CD4-positive, alpha-beta T cell treated with Interleukin-2 at 100 ng/mL for 4 hours (primary cell): Measurements from ENCODE around the gene NUDT4B.
"Not testable (repeated sequence)": the region's sequence is repeated elsewhere in the genome, so short reads cannot be mapped to it uniquely, and the experiment has no call there.

ENCODE experiments used
- DNase-seq: peaks from one replicate; pipeline ENCODE4 v3.0.0-alpha.2; 2020; ENCODE audit warnings: low spot score

Gene NUDT4B

DNA sequence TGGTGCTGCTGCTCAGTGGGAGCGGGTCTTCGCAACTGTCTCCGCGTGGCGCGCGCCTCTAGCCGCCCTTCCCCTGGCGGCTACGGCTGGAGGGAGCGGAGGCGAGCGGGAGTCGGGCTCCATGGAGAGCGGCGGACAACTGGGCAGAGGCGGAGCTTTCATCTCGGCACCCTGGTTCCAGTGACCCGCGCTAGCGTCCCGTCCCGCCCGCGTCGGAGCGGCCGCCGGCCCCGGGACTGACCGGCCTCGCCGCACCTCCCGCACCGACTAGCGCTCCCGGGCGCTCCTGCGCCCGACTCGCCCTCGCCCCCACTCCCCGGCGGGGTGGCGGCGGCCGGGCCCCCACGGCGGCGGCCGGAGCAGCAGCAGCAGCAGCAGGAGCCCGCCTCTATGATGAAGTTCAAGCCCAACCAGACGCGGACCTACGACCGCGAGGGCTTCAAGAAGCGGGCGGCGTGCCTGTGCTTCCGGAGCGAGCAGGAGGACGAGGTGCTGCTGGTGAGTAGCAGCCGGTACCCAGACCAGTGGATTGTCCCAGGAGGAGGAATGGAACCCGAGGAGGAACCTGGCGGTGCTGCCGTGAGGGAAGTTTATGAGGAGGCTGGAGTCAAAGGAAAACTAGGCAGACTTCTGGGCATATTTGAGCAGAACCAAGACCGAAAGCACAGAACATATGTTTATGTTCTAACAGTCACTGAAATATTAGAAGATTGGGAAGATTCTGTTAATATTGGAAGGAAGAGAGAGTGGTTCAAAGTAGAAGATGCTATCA, at the start of gene NUDT4B:
Gene NUDT4B, plus strand, starts transcription at position 212 of the 772 bp plus-strand sequence. Its CDS starts 179 bp downstream, at position 391.
- not testable (repeated sequence) for DNase-seq

DNA sequence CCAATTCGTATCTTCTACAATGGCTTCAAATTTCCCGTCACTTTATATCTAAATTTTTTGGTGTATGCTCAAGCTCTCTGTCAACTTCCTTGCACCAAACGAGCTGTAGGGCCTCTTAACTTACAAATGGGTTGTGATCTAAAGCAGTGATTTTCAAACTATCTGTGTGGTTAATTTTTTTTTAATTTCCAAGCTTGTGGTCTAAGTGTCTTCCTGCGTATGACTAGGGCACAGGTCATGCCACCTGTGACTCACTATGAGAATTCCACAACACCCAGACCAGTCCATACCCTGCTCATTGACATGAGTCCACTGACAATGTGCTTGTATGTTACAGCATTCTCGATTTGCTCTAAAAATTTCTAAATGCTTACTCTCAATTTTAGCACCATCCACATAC, 49.2 kb upstream of the NUDT4B start:
- not testable (repeated sequence) for DNase-seq

DNA sequence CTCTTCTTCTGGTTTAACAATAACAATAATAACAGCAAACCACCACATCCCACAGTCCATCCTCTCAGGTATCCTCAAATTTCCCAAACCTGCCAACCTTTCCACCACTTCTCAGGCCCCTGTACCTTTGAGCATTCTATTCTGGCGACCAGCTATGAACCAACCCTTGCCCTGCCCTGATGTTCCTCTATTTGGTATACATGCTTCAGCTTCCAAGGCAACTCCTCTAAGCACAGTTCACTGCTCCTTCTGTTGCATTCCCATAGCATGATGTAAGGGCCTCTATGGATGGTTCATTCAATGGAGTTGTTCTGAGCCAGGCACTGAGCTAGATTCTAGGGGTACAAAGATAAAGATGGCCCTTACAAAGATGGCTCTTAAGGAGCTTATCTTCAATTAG, 46.3 kb upstream of the NUDT4B start:
- DNase-seq: not testable (repeated sequence)

DNA sequence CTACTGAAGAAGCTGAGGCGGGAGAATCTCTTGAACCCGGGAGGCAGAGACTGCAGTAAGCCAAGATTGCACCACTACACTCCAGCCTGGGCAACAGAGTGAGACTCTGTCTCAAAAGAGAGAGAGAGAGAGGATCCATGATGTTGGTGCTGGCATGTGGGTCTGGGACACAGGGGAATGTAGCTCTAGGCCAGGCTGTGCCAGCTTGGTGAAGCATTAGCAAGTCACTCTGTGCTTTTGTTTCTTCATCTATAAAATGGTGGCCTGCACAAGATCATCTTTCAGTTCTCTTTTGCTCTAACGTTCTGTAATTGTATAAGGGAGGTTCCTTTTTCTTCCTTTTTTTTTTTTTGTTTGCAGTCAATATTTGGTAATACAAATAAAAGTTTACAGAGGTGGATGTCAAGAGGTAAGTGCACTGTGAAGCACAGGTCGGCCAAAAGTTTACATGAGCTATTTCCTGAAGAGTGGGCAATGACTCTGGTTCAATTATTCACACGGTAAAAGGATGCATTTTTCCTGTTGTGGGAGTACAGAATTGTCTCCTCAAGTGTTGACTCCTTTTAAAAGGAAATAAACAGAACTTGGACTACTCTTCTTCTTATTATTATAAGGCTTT, 44.5 kb upstream of the NUDT4B start:
- not testable (repeated sequence) for DNase-seq

DNA sequence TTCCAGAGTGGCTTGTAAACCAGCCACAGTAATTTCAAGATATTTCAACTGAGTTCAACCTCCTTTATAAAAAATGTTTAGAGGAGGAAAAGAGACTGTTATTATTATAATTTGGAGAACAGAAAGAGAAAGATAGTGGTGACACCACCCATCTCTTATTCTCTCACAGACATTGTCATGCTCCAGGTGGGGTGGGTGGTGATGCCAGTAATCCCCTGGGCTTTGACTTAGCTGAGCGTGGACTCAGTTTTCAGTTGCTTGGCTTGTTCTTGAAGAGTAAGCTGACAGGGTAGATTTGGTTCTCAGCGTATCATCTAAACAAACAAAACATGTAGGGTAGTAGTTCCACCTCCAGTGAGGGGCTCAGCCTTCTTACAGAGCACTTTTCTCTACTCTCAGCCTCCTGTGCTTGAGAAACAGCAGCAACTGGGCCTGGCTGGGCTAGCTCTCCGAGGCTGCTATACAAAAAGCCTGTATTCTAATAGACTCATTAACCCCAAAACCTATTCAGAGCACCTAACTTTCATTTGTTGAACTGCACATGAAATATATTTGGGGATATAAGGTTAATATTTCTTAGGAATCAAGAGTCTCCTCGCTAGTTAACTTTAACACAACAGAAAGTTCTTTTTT, 43.1 kb upstream of the NUDT4B start:
- not testable (repeated sequence) for DNase-seq

DNA sequence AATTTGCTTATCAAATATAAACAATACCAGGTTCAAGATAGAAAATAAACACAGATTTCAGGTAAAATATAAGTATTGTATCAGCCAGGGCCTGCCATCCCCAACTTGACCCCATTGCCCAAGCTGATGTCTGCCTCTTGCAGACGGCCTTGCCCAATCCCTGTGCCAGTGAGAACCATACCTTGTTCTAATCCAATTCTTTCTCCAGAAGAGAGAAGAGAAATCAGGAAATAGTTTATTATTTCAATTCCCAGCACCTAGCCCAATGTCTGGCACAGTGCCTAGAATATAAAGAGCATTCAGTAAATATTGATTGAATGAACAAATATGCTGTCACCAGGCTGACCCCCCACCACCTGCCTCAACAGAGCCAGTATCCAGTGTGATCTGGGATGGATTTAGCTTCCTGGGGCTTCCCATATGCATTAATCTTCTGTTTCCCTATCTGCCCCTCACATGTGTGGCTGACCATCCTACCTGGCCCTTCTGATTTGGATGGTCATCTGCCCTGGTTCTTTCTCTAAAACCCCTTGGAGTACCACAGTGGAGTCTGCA, 39.7 kb upstream of the NUDT4B start:
- not testable (repeated sequence) for DNase-seq

DNA sequence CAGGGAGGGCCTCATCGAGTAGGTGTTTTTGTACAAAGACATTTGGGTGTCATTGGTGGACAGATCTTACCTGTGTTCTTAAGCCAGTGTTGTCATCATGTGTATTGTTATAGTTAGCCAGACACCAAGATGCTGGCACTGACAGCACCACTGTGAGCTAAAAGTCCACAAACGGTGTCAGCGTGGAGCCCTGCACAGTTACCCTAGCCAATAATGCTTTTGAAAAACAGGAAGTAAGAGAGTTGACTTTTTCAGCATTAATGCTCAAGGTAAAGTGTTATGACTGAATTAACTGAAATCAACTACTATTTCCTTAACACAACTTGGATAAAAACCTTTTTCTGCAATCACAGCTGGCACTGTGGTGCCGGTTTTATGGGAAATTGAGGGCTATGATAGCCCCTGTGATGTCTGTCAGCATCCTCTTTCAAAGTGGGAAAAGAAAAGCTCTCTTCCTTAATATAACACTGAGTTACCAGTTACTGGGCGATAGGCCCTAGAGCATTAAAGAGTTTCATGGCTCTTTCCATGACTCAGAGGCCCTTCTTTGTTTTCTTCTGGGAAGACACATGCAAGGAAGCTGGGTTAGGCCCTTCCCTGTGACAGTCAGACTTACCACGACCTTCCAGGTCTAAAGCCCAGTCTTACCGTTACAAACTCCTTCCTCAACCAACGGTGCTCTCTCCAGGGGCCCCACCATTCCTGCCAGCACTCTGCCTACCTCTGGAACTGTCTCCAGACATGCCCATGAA, 37.6 kb upstream of the NUDT4B start:
- not testable (repeated sequence) for DNase-seq

DNA sequence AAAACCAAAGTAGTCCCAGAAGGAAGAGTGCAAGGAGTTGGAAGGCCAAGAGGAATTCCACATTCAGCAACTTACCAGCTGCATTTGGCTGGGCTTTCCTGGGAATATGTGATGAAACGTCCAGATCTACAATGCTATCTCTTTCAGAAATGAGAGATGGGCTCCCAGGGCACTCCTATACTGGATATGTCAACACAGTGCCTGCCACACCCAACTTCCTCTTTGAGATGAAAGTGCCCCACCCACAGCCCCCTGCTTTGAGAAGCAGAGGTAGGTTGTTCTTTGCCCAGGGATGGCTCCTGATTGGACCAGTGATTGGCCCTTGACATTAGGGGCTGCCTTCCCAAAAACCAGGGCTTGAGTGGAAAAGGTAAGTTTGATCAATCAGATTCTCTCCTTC, 36.2 kb upstream of the NUDT4B start:
- DNase-seq: not testable (repeated sequence)

DNA sequence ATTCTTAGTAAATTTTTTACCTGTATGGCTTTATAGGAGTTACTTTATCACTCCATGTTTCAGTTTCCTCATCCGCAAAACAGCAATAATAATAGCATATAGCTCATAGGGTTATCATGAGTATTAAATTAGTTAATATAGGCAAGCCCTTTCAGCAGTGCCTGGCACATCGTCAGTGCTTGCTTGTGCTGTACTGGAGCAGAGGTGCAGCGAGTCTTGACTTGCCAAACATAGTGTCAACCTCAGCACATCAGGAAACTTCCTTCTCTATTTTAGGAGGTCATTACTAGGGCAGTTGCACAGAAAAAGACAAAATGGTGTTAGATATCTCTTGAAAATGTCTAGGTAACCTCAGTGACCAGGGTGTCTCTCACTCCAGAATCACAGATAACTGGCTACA, 33.1 kb upstream of the NUDT4B start:
- not testable (repeated sequence) for DNase-seq

DNA sequence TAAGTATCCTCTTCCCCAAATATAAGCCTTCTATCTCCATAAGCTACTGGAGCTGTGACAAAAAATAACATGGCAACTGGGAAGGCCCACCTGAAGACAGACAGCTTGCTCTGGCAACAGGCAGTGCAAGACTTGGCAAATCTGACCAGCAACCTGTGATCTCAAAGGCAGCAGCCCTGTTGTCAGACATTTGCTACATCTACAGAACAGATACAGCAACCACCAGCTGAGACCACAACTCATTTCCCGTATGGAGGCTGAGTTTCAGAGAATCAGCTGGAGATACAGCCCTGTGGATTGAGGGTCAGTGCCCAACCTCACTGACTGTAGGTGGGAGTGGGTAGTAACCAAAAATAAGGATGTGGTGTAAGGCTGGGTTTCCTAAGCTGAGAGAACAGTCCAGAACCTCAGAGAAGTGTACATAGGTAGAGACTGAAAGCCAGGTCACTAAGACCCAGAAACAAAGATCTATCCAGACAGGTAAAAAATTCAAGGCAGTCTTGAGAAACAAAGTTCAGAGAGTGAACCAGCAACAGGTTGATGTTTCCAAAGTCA, 31.5 kb upstream of the NUDT4B start:
- not testable (repeated sequence) for DNase-seq

DNA sequence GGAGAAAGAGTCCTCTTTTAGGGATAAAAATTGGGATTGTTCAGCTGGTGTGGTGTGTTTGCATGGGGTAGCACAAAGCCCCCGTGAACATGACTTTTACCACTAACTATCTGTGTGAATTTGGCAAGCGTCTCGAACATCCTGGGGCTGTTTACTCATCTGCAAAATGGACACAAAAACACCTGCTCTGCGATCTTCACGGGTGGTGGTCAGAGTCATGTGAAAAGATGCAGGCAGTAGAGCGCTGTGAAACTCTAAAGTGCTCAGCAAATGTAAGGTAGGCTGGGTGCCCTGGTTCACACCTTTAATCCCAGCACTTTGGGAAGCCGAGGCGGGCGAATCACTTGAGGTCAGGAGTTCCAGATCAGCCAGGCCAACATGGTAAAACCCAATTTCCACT, 27.7 kb upstream of the NUDT4B start:
- DNase-seq: not testable (repeated sequence)

DNA sequence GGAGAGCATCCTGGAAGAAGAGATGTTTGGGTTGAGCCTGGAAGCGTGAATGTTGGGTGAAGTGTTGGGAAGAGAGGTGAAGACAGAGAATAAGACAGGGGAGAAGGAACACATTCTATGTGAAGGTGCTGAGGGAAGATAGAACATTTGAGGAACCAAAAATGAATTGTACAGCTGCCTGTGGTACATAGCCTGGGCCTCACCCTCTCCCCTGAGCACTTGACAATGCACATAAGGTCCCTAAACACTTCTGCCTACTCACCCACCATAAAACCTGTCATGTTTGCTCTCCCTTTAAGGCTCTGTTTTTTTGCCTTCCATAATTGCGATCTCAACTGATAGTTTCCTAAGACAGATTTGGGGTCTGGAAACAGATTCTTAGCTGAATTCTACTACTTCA, 25.8 kb upstream of the NUDT4B start:
- not testable (repeated sequence) for DNase-seq

DNA sequence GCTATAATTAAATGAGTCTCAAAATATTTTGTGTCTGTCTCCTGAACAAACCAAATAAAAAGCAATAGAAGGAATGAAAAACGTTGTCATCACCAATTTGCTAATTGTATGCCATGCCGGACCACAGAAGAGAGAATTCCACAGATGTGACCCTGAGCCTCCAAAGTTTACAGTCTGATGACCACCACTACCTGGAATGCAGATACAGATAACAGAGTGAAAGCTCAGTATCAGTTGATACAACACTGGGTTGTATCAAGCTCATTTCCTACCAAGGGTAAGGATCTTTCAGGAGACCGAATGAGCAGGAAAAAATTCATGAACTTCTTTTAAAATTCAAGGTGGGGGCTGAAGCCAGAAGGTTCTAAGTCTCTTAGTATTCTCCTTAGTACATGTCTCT, 25.1 kb upstream of the NUDT4B start:
- DNase-seq: not testable (repeated sequence)

DNA sequence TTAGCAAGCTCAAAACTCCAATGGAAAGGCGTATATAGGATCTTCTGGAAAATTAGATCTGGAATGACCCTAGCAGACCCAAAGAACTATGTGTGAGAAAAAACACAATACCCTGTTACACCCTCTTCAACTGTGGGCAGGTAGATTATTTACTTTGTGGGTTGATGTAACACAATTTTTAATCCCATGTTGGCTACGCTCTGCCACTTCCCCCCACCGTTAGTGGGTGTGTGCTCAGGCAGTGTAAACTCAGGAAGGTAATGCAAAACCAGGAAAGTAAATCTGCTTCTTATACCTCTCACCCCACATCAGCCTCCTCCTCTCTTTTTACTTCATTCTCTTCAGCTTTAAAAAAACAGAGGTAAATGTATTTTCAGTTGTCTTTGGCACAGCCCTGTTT, 23.7 kb upstream of the NUDT4B start:
- not testable (repeated sequence) for DNase-seq

DNA sequence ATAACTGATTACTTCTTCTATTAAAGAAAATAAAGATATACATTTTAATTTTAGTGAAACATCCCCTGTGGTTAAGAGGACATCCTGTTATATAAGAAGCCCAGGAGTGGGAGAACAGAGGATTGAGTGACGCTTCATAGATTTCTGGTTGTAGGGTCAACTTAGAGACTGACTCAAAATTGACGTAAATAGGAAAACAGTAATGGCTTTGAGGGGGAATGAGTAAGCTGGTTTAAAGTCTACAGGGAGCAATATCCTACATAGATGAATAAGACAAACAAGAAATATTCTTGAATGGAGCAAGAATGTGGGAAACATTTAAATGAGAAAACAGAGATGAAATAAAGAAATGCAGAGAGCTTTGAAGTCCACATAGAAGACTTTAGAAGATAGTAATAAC, 20.7 kb upstream of the NUDT4B start:
- DNase-seq: not testable (repeated sequence)

DNA sequence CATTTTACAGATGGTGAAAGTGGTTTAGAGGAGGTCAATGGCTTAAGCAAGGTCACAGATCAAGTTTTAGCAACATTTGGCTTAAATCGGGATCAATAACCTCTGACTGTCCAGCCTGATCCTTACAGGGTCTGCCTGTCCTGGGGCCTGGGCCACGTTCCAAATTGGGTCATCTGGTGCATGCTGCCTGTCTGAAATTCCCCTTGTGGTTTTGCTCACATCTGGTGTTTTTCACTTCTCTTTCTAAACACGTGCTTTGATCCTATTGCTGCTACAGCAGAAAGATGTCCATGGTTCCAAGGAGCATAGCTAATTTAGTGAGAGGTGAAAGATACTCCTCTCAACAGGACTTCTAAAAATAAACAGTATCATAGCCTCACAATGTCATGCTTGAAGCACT, 19.4 kb upstream of the NUDT4B start:
- DNase-seq: not testable (repeated sequence)

DNA sequence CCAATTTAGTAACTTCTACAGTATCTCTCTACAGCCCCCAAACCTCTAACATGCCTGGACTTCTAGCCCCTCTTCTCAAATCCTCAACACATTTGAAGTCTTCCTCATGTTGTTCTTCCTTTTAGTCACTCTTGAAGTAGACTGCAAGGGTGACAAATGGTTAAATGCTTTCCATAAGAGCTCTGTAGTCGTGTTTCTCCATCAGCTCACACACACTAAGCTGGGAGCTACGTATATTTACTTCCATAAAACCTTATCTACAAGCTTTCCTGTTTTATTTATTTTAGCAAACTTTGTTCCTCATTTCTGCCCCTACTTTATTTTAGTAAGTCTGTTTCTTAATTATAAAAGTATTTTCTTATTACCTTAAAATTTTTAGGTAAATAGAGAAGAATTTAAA, 19.0 kb upstream of the NUDT4B start:
- not testable (repeated sequence) for DNase-seq

DNA sequence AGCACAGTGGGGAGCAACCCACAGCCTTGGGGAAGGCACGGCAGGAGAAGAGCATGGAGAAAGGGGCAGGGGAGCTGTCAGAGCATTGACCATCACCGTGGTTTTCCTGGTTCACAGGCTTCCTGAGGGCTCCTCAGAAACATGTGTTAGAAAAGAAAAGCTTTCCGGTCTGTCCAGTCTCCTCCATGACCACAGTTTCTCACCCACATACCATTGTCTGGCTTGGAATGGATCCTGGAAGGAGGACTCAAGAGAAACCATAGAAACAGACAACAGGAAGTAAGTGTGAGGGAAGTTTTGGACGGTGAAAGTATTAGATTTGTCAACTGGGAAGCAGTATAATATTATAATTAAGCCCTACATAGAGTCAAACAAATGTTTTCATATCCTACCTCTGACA, 16.3 kb upstream of the NUDT4B start:
- DNase-seq: not testable (repeated sequence)

DNA sequence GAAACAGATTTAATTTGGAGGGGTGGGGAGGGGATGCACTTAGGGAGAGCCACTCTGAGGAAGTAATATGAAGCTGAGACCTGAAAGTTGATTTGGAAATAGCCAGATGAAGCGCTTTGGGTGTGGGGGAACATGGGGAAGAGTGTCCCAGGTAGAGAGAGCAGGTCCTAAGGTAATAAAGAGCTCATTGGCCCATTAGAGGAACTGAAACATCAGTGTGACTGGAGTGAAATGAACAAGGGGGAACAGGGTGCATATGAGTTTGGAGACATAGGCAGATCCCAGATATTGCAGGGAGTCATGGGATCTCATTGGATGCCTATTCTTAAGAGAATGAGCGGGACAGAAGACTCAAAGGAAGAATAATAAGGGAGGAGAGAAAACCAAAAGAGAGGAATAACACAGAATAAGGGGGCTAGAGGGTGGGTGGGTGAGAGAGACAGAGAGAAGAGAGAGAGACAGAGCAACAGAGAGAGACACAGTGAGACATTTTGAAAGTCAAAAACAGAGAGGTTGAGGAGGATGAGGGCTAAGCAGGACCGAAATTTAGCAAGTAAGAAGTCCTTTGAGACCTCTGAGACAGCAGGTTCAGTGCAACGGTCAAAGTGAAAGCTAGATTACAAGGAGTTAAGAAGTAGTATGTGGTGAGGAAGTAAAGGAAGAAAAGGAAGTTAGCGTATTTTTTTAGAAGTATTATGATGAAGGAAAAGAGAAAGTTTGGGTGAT, 14.8 kb upstream of the NUDT4B start:
- DNase-seq: not testable (repeated sequence)

DNA sequence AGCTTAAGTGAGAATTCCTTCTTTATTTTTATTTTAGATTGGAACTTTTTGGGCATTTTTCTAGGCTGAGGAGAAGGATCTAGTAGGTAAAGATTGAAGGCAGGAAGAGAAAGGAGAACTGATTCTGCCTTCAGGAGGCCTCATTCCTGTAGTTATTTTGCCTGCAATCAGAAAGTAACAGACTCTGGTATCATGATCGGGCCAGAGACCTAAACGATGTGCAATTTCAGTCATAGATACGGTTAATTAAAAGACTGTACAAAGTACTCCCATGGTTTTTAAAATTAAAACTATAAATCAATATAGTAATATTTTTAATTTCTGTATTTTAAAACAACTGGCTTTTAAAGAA, 14.3 kb upstream of the NUDT4B start:
- not testable (repeated sequence) for DNase-seq

DNA sequence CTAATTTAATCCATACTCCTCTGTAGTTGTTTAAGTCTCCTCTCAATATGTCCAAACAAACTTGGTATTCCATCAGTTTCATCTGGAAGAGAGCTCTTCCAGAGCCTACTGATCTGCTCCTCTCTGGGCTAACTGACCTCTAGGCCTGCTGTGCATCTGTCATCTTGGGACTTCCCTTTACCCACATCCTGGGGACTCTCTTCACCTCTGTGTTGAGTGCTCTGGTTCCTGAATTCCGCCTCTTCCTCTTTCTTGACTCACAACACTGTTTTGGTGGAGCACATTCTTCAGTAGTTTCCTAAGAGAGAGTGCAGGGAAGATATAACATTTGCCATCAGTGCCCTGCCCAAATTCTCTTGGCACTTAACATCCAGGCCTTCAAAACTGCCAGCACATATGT, 13.0 kb upstream of the NUDT4B start:
- DNase-seq: not testable (repeated sequence)
